ENCODE results near the gene ACAP2.

DNA sequence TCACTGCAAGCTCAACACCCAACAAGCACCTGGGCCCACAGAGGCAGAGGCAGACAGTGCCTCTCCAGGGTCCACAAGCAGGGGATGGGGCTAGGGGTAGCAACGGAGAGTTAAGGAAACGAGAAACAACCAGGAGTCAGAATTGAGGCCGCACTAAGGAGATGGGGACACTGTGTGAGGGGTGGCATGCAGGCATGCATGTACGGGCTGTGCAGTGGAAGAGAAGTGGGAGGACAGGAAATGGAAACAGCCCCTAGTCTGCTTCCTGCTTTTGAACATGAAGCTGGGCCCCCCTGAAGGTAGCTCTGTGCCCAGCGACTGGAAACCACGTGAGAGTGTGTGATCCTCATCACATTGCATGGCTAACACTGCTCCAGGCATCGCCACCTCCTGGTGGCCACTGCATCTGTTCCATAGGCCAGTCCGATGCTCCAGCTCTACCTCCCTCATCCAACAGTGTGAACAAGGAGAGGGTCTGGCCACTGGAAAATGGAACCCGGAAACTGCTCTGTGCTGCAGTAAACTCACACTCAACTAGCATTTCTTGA, 215.8 kb downstream of the ACAP2 start:
- TF ChIP-seq, protein P1, sequence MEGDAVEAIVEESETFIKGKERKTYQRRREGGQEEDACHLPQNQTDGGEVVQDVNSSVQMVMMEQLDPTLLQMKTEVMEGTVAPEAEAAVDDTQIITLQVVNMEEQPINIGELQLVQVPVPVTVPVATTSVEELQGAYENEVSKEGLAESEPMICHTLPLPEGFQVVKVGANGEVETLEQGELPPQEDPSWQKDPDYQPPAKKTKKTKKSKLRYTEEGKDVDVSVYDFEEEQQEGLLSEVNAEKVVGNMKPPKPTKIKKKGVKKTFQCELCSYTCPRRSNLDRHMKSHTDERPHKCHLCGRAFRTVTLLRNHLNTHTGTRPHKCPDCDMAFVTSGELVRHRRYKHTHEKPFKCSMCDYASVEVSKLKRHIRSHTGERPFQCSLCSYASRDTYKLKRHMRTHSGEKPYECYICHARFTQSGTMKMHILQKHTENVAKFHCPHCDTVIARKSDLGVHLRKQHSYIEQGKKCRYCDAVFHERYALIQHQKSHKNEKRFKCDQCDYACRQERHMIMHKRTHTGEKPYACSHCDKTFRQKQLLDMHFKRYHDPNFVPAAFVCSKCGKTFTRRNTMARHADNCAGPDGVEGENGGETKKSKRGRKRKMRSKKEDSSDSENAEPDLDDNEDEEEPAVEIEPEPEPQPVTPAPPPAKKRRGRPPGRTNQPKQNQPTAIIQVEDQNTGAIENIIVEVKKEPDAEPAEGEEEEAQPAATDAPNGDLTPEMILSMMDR (conservative IDR thresholded peaks at IDR 0.05), result no peak; the same call in 1 of the 2 replicates
- TF ChIP-seq ZFX (IDR thresholded peaks at IDR 0.05), result no peak
